HG02884 (cell line): Measurements from ENCODE around the gene TMEM94.
"Not testable (repeated sequence)": the region's sequence is repeated elsewhere in the genome, so short reads cannot be mapped to it uniquely, and the experiment has no call there.

ENCODE experiments used
- ATAC-seq: cut with Tn5 transposase; IDR thresholded peaks from one replicate; pipeline ENCODE4 v1.9.1; 2021; ENCODE audit warnings: mild to moderate bottlenecking, moderate library complexity; ENCODE audit not compliant: unreplicated experiment

Gene TMEM94

GRCh38 chr17:75445296-75445695 lies 11.1 kb upstream of the TMEM94 start:
- ATAC-seq: no peak

GRCh38 chr17:75445896-75446295 lies 10.5 kb upstream of the TMEM94 start:
- not testable (repeated sequence) for ATAC-seq

GRCh38 chr17:75447951-75448856 lies 8.2 kb upstream of the TMEM94 start:
- ATAC-seq: no peak

DNA sequence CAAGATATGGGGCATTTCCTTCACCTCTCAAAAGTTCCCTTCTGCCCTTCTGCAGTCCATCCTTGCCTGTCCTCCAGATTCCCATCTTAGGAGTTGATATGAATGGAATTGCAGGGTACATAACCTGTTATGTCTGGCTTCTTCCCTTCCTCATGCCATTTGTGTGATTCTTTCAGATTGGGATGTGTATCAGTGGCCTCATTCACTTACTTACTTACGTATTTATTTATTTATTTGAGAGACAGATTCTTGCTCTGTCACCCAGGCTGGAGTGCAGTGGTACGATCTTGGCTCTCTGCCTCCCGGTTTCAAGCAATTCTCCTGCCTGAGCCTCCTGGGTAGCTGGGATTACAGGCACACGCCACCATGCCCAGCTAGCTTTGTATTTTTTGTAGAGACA lies 6.2 kb upstream of the TMEM94 start:
- ATAC-seq: no peak

- ATAC-seq: no peak
Measured at GRCh38 chr17:75454193-75454592, 2.2 kb upstream of the TMEM94 start.

DNA sequence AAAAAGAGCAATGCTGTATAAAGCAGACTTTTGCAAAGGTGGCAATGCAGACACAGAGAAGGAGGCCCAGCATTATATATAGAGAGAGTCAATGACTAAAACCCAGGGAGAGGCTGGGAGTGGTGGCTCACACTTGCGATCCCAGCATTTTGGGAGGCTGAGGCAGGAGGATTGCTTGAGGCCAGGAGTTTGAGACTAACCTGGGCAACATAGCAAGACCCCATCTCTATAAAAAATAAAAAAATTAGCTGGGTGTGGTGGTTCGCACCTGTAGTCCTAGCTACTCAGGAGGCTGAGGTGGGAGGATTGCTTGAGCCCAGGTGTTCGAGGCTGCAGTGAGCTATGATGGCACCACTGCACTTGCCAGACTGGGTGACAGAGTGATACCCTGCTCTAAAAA lies 1.8 kb upstream of the TMEM94 start:
- ATAC-seq: not testable (repeated sequence)

GRCh38 chr17:75456039-75456416 lies 407 bp upstream of the TMEM94 start:
- ATAC-seq: no peak

DNA sequence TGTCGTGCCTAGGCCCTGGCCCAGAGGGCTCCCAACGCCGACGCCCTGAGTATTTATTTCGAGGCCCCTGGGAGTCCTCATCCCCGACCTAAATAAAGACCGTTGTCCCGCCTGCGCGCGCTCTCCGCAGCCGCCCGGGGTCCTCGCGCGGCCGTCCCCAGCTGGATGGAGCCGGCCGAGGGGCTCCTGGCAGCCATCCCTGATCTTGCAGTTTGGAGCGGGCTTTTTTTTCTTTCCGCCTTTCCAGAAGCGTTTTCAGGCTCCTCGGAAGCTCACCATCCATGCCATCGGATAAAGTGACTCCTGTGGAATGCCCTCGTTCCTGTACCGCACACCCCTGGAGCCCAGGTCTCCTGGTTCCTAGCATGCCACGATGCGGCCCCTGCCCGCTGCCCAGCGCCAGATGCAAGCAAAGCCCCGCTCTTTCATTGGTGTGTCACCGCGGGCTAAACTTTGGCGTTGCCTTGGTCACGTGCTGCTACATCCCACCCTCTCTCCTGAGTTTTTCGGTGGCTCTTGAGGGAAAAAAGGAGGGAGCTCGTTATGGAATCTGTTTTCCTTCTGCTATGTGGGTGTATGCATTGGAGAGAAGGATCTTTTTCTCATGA lies 716 bp downstream of the TMEM94 start:
- ATAC-seq: no peak

DNA sequence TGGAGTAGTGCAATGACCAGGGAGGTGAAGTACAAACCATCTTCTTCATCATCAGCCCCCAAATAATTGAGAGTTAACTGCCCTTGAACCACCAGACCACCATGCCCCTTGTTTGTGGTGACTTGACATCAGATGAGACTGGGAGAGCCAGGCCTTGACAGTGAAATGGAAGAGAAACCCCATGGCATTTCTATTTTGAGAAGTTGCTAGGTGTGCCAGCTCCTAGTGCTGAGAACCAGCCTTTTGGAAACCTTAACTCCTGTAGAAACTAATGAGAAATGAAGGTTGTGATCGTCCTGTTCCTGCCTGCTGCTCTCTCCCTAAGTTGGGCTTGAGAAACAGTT lies 2.8 kb downstream of the TMEM94 start:
- no peak for ATAC-seq

- no peak for ATAC-seq
Measured at GRCh38 chr17:75459590-75460267, 3.3 kb downstream of the TMEM94 start.

- ATAC-seq: no peak
Measured at GRCh38 chr17:75460295-75460694, 3.9 kb downstream of the TMEM94 start.

- no peak for ATAC-seq
Measured at GRCh38 chr17:75463603-75464002, 7.2 kb downstream of the TMEM94 start.

- no peak for ATAC-seq
Measured at GRCh38 chr17:75465039-75465438, 8.6 kb downstream of the TMEM94 start.

- no peak for ATAC-seq
Measured at GRCh38 chr17:75468291-75468754, 11.9 kb downstream of the TMEM94 start.

- no peak for ATAC-seq
Measured at GRCh38 chr17:75468779-75469373, 12.4 kb downstream of the TMEM94 start.

DNA sequence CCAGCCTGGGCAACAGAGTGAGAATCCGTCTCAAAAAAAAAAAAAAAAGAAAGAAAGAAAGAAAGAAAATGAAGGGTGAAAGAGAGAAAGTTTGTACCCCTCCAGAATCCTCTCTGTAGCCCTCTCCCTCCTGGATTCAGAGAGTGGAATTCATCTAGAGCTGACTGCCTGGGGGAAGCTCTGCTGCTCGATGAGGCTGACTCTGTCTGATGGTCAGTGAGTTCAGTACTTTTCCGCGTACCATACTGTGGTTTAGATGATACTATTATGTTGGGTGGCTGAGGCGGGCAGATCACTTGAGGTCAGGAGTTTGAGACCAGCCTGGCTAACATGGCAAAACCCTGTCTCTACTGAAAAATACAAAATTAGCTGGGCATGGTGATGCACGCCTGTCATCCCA lies 14.8 kb downstream of the TMEM94 start:
- no peak for ATAC-seq

DNA sequence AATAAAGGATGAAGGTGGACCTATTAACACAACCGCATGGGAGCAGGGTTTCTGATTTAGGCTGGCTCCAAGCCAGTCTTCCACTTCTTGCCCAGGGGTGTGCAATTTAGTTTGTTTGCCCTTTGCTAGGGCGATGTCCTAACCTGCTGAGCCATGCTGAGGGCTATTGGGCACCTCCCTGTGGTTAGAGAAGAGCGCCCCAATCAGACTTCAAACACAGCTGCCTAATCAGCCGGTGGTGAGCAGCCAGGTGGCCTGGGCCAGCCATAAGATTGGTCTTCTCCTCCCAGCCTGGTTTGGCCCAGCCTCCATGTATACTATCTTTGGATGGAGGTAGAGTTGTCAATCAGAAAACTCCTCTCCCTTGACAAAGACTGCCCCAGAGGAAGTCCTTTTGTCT lies 15.7 kb downstream of the TMEM94 start:
- ATAC-seq: no peak

- ATAC-seq: no peak
Measured at GRCh38 chr17:75473246-75473645, 16.8 kb downstream of the TMEM94 start.

- no peak for ATAC-seq
Measured at GRCh38 chr17:75474736-75475135, 18.3 kb downstream of the TMEM94 start.

DNA sequence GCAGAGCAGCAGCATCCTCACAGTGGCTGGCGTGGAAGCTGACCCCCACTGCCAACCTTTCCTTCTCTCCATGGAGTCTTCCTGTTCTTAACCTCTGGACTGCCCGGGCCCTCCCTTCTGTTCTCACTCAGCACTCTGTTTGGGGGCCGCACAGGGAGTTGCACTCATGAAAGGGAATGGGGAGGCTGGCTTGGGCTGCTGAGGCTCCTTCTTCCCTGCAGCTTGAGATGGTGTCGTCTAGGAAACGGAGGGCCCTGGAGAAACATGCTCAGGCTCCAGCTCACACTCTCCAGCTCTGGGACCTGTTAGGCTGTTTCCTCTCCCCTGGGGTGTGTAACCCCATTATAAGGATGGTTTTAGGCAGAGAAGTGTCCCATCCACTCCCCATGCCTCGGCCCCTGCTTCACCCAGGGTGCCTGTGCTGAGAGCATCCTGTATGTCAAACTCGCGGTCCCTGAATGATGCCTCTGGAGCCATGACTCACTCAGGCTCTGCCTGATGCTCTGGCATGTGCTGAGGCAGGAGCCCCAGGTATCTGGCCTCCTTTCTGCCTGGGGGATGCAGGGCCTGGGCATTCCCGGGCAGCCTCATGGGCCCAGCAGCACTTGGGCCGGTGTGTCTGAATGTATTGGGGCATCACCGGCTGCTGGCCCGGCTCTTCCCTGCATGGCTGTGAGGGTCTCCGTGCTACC lies 18.9 kb downstream of the TMEM94 start:
- ATAC-seq: no peak

DNA sequence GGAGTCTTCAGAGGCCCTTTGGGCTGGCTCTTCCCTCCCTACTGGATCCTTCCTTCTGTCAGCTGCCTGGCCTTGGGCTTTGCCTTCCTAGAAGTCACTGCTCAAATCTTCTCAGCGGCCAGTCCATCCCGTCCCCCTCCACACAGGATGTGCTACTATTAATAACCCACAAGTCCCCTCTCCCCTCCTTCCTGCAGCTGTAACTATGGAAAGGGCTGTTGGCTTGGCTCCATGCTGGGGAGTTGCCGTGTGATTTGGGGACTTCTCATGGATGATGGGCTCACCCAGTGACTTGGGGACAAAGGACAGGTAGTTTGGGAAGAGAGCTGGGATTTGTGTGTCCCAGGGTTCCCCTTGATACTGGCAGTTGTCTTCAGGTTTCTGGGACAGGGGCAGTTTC lies 19.4 kb downstream of the TMEM94 start:
- no peak for ATAC-seq
